ENCODE results near the gene ARHGAP40.

Gene ARHGAP40

DNA sequence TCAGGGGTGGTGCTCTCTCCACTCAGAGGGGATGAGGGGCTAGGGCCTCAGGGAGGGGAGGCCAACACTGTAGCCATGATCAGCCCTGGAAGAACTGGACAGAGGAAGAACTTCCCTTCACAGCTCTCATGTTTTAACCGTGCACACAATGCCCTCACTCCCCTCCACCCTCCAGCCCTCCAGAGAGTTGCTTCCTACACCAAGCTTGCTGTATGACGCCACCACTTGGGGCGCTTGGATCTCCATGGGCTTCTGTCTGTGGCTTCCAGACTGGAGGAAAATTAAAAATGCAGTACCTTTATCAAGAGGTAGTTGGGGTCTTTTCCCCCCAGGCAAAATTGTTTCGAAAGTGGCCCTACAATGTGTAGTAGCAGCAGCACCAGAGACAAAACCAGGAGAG, 48.4 kb downstream of the ARHGAP40 start:
- no peak for DNase-seq (ENCODE audit: low spot score)

DNA sequence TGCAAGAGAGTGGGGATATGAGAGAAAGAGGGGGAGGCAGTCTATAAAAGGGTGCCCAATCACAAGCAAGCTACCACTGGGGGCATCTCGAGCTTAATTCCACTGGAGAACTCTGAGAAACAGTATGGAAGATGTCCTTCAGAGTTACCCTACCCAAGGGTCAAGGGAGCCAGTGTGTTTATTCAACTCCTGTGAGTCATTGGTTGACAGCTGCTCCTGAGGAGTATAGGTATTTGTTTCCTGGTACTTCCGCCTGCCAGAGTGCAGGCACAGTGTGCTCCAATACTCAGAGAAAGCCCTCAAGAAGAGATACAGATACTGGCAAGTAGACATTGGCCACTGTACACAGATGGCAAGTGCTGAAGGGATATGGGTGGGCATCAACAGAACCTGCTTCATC, 49.5 kb downstream of the ARHGAP40 start:
- DNase-seq (ENCODE audit: low spot score): no peak

- no peak for DNase-seq (ENCODE audit: low spot score)
Observed at GRCh38 chr20:38651562-38651961, 50.0 kb downstream of the ARHGAP40 start.

GRCh38 chr20:38652995-38653394, 51.4 kb downstream of the ARHGAP40 start:
- no peak for DNase-seq (ENCODE audit: low spot score)

DNA sequence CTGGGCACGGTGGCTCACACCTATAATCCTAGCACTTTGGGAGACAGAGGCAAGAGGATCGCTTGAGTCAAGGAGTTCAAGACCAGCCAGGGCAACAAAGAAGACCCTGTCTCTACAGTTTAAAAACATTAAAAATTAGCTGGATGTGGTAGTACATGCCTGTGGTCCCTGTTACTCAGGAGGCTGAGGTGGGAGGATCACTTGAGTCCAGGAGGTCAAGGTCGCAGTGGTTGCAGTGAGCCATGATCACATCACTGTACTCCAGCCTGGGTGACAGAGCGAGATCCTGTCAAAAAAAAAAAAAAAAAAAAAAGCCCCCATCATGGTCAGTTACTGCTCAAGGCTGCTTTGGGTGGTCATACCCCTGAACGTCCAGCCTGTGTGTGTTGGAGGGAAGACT, 55.8 kb downstream of the ARHGAP40 start:
- no peak for DNase-seq (ENCODE audit: low spot score)

- peak; percentile 69 for DNase-seq (ENCODE audit: low spot score)
Observed at GRCh38 chr20:38658879-38659596, 57.4 kb downstream of the ARHGAP40 start.

- no peak for DNase-seq (ENCODE audit: low spot score)
Observed at GRCh38 chr20:38659597-38659880, 57.9 kb downstream of the ARHGAP40 start.

GRCh38 chr20:38660429-38660828, 58.8 kb downstream of the ARHGAP40 start:
- DNase-seq (ENCODE audit: low spot score): no peak

DNA sequence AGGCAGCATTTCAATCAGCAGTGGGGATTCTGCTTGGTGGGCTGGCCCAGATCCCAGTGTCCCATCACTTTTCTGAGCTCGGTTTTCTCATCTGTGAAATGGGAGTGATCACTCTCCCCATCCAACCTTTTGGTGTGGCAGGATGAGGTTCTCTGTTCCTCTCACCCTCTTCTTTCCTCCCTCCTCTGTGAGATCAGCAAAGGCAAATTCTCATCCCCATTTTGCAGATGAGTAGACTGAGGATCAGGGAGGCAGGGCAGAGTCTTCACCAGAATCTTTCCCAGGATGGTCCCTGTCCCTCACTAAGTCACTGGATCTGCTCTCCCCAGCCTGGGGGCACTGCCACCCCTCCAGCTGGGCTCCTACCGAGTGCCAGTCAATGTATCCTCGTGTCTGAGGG, 62.1 kb downstream of the ARHGAP40 start:
- no peak for DNase-seq (ENCODE audit: low spot score)

GRCh38 chr20:38664284-38664683, 62.7 kb downstream of the ARHGAP40 start:
- DNase-seq (ENCODE audit: low spot score): no peak

DNA sequence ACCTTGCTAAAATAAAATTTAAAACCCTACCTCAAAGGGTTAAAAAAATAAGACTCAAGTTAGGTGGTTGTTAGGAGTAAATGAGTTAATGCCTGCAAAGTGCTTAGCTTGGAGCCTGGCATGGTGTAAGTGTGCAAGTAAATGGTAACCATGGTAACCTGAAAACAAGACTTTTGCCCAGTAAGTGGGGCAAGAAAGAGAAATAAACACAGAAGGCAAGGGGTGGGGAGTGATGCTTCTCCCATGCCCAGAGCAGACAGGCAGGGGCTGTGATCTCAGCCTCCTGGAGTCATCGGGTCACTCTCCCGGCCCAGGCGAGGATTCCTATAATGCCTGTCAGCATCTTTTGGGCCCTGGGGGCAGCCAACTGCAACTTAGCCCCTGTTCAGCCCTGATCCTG, 63.5 kb downstream of the ARHGAP40 start:
- no peak for DNase-seq (ENCODE audit: low spot score)

DNA sequence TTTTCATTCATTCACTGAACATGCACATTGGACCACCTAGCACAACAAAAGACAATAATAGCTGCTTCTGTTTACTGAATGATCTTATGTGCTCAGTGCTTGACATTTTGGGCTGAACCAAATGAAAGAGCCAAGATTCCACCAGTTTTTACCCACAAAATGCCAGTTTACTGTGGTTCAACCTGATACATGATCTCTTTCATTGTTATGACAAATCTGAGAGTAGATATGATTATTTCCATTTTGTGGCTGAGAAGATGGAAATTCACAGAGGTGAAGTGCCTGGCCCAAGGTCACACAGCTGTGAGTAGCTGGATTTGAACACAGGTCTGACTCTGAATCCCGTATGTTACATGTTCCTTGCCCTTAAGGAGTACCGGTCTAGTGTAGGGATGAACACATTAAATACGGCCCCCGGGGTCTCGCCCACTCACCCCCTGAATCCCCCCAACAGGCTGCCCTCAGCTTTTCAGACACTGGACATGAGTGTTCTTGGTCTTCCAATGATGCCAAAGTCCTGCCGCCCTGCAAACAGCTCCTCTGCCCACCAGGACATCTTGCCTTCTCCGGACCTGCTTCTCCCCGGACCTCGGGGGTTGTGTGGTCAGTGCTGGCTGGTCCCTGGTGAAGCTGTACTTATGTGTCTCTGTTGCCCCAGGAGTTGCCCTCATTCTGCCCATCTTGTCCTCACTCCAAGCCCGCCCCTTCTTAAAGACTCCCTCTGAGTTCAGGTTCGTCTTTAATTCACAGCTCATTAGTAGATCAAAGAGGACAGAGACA, 64.1 kb downstream of the ARHGAP40 start:
- DNase-seq (ENCODE audit: low spot score): no peak

- no peak for DNase-seq (ENCODE audit: low spot score)
Observed at GRCh38 chr20:38667417-38667956, 65.9 kb downstream of the ARHGAP40 start.

DNA sequence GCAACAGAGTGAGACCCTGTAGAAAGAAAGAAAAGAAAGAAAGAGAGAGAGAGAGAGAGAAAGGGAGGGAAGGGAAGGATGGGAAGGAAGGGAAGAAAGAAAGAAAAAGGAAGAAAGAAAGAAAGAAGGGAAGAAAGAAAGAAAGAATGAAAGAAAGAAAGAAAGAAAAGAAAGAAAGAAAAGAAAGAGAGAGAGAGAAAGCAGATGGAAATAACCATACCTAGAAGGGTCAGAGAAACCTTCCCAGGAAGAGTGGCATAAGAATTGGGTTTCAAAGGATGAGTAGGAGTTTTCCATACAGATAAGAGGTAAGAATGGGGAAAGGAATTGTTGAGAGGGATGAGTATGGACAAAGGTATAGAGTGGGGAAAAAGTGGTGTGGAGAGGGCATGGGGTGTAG, 68.1 kb downstream of the ARHGAP40 start:
- no peak for DNase-seq (ENCODE audit: low spot score)

- DNase-seq (ENCODE audit: low spot score): no peak
Observed at GRCh38 chr20:38670786-38671185, 69.2 kb downstream of the ARHGAP40 start.

- DNase-seq (ENCODE audit: low spot score): no peak
Observed at GRCh38 chr20:38671186-38671585, 69.6 kb downstream of the ARHGAP40 start.

DNA sequence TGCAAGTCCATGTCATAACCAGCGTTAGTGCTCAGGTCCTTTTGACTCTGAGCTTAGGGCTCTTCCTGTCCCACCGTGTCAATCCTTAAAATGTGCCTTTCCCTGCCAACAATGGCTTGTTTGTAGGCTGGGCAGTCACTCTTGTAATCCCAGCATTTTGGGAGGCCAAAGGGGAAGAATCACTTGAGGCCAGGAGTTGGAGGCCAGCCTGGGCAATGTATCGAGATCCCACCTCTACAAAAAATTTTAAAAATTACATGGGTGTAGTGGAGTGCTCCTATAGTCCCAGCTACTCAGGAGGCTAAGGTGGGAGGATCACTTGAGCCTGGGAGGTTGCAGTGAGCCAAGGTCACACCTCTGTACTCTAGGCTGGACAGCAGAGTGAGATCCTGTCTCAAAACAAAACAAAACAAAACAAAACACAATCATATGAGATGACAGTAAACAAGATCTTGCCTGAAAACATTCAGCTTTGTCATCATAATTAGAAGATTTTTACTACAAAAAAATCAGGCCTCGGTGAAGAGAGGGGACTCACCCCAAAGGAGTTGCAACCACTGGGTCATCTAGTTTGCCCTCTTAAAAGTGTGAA, 70.2 kb downstream of the ARHGAP40 start:
- no peak for DNase-seq (ENCODE audit: low spot score)

- no peak for DNase-seq (ENCODE audit: low spot score)
Observed at GRCh38 chr20:38672504-38672903, 70.9 kb downstream of the ARHGAP40 start.

GRCh38 chr20:38673261-38673660, 71.7 kb downstream of the ARHGAP40 start:
- DNase-seq (ENCODE audit: low spot score): no peak

DNA sequence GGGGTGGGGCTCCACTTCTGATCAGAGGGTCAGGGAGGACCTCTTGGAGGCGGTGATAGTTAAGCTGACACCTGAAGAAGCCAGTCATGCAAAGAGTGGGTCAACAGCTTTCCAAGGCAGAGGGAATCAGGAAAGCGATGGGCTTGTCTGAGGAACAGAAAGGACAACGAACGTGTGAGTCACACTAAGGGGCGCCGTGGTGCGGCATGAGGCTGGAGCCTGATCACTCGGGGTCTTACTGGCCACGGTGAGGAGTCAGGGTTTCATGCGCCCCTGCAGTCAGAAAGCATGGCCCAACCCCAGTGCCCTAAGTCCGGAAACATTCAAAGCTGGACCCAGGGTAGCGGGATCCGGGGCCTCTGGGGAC, 72.1 kb downstream of the ARHGAP40 start:
- no peak for DNase-seq (ENCODE audit: low spot score)

GRCh38 chr20:38674092-38674764, 72.6 kb downstream of the ARHGAP40 start:
- DNase-seq (ENCODE audit: low spot score): no peak

DNA sequence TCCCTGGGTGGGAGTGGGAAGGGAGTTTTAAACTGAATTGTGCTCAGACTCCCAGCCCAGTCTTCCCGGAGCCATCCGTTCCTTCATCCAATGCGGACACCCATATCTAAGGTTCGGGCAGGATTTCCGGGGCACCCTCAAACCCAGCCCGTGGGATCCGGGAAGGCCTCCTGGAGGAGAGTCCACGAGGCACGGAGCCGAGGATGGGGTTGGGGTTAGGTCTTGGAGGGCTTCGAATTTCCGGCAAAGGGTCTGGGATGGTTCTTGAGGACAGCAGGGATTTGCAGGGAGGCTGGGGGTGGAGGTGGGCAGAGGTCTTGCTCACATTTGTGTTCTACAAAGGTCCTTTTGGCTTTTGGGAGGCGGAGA, 73.1 kb downstream of the ARHGAP40 start:
- DNase-seq (ENCODE audit: low spot score): no peak

DNA sequence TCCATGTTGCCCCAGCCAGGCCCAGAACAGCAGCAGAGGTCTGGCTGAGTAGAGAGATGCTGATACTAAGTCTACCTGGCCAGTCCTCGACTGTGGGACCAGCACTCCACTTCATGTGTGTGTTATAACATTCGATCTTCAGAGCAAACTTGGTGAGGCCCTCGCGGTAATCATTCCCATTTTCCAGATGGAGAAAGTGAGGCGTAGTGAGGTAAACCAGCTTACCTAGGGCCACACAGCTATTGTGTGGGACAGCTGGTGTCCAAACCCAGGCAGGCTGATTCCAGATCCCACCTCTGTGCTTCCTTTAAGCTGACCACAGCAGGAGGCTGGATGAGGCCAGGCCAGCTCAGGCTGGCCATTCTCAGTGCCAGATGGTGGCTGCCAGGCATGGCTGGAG, 75.0 kb downstream of the ARHGAP40 start:
- no peak for DNase-seq (ENCODE audit: low spot score)
